CD1c-positive myeloid dendritic cell (primary cell): ENCODE results near the gene MTNR1B.

ENCODE experiments used
- DNase-seq: peaks from one replicate; pipeline ENCODE4 v3.0.0-alpha.2; 2016; ENCODE audit errors: extremely low spot score

Gene MTNR1B

GRCh38 chr11:92978271-92979111 lies 9.0 kb downstream of the MTNR1B start:
- DNase-seq = no peak

GRCh38 chr11:92979176-92979575 lies 9.7 kb downstream of the MTNR1B start:
- no peak for DNase-seq

DNA sequence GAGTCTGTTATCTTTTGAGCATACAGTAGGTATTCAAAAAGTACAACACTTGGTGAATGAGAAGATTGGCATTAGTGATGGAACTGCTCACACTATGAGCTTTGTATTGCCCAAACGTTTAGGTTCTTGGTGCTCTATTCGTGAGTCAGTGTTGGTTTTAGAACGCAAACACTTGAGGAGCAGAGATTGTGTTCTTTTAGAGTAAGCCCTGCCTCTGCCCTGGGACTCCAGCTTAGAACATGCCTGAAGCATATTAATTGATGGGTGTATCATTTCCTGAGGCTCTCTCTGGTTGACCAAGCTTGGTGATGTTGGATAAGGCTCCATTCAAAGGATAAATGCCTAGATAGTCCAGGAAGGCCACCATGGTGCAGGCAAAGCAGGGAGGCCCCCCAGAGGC lies 10.9 kb downstream of the MTNR1B start:
- DNase-seq = no peak

GRCh38 chr11:92981508-92982043 lies 12.1 kb downstream of the MTNR1B start:
- DNase-seq = no peak

DNA sequence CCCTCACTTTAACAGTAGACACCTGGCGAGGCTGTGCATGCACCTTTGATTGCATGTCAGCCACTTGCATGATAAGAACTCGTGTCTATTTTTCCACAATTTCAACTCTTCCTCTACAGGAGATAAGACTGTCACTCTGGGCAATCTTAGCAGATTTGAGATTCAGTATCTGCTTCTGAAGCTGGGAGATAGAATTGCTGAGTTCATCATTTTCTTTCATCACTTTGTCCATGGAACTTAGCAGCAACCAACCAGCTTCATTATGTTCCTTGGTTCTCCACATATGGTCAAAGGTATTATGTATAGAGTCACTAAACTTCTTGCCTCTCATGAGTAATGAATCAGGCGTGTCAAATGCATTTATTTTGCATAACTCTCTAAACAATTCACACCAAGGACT lies 17.1 kb downstream of the MTNR1B start:
- no peak for DNase-seq

DNA sequence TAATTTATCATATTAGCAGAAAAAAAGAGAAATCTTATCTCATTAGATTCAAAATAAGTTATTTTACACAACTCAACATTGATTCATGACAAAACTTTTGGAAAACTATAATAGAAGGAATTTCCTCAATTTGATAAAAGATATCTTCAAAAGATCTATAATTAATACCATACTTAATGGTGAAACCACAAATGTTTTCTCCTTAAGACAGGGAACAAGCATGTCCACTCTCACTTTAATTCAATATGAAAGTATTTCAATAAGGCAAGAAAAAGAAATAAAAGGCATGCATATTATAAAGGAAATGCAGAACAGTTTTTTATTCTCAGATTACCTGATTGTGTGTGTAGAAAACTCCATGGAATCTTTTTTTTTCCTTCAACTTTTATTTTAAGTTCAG lies 23.6 kb downstream of the MTNR1B start:
- no peak for DNase-seq

DNA sequence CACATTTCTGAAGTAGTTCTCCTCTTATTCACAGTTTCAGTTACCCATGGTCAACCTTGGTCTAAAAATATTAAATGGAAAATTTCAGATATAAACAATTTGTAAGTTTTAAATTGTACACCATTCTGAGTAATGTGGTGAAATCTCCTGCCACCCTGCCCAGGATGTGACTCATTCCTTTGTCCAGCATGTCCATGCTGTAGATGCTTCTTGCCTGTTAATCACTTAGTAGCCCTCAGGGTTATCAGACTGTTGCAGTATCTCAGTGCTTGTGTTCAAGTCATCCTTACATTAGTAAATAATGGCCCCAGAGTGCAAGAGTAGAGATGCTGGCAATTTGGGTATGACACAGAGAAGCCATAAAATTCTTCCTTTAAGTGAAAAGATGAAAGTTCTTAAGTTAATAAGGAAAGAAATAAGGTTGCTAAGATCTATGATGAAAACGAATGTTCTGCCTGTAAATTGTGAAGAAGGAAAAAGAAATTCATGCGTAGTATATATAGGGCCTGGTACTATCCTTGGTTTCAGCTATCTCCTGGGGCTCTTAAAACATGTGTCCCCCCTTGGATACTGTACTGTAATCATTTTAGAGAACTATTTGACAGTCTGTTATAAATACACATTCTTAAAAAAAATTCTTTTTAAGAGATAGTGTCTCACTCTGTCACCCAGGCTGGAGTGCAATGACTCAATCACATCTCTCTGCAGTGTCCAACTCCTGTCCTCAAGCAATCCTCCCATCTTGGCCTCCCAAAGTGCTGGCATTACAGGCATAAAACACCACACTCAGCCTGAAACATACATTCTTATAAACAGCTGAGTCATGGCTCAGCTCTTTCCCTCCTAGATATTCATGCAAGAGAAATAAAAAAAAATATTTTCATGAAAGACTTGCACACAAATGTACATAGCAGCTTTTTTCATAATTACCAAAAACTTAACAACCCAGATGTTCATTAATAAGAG lies 31.3 kb downstream of the MTNR1B start:
- DNase-seq = no peak

GRCh38 chr11:93001806-93002205 lies 32.4 kb downstream of the MTNR1B start:
- no peak for DNase-seq

- DNase-seq = no peak
These were observed 32.9 kb downstream of the MTNR1B start for GRCh38 chr11:93002380-93002779.

DNA sequence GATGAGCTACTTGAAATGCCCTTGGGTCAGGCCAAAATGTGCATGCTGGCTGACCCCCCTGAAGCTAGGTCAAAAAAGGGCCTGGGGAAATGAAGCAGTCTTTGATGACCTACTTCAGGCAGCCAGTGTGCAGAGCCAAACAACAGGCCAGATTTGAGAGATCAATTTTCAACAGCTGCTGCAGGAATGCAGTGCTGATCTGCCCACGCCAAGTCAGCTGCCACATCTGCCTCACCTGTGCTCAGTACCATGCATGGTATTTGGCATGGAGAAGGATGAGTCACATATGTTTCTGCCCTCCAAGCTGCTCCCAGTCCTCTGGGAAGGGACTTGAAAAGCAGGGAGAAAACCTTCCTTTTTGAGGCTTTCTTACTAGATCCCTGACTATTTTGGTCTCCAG lies 35.8 kb downstream of the MTNR1B start:
- no peak for DNase-seq

DNA sequence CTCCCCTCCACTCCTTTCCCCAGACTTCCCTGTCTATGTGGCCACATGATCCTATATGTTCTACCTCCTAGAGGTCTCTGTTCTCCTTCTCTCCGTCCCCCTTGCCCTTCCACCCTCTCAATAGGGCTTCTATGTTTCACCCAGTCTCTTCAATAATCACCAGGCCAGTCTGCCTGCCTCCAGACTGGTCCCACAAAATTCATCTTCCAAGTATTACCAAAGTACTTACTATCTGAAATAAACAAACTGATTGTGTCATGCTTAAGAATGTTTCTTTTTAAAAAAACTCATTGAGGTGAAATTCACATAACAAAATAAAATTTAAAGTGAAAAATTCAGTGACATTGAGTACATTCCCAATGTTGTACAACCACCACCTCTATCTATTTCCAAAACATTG lies 44.2 kb downstream of the MTNR1B start:
- no peak for DNase-seq

DNA sequence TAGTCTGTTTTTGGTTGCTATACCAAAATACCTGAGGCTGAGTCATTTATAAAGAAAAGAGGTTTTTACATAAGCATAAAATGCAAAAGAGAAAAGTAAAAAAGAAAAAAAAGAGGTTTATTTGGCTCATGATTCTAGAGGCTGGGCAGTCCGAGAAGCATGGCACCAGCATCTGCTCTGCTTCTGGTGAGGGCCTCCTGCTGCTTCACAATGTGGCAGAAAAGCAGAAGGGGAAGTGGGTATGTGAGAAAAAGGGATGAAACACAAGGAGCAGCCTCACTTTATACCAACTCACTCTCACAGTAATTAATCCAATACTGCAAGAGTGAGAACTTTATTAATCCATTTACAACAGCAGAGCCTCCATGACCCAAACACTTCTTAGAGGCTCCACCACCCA lies 47.1 kb downstream of the MTNR1B start:
- DNase-seq = no peak

DNA sequence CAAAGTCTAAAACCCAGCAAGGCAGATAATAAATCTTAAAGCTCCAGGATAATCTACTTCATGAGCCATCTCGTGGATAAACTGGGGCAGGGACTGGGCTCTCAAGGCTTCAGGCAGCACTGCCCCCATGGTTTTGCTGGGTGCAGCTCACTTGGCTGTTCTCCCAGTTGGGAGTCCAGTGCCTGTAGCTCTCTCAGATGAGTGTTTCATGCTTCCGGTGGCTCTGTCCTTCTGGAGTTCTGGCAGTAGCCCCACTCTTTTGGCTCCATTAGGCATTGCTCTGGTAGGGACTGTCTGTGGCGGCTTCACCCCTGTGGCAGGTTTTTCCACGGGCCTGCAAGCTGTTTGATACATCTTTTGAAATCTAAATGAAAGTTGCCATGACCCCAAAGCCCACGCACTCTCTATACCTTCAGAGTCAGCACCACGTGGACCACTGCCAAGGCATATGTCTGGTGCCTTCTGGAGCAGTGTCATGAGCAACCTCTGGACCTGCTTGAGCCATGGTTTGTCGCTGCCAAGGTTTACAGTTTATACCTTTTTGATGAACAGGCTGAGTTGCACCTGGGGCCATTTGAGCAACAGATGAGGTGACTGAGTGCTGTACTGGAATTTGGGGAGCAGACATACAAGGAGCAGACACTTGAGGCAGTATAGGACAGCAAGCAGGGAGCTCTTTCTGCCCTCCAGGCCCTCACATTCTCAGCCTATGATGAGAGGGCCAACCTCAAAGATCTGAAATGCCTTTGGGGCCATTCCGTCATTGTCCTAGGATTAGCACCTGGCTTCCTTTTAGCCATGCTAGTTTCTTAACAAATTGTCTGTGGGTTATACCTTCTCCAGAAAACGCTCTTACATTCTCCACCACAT lies 48.6 kb downstream of the MTNR1B start:
- no peak for DNase-seq

GRCh38 chr11:93020248-93021046 lies 51.0 kb downstream of the MTNR1B start:
- DNase-seq = no peak

DNA sequence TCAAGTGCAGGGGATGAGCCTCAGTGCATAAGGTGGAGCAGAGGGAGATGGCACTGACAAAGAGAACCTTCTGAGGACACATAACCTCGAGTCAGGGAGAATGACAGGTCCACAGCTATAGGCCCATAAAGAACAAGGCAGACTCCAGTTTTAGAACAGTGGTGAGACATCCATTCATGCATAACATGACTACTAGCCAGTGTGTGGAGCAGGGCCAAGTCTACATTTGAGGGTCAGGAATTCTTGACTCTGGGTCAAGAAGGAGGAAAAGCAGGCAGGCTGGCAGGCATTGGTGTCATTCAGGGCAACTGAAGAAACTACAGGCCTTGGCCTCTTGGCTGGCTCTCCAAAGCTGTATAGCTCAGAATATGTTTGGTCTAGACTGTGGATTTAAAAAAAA lies 54.9 kb downstream of the MTNR1B start:
- DNase-seq = no peak

DNA sequence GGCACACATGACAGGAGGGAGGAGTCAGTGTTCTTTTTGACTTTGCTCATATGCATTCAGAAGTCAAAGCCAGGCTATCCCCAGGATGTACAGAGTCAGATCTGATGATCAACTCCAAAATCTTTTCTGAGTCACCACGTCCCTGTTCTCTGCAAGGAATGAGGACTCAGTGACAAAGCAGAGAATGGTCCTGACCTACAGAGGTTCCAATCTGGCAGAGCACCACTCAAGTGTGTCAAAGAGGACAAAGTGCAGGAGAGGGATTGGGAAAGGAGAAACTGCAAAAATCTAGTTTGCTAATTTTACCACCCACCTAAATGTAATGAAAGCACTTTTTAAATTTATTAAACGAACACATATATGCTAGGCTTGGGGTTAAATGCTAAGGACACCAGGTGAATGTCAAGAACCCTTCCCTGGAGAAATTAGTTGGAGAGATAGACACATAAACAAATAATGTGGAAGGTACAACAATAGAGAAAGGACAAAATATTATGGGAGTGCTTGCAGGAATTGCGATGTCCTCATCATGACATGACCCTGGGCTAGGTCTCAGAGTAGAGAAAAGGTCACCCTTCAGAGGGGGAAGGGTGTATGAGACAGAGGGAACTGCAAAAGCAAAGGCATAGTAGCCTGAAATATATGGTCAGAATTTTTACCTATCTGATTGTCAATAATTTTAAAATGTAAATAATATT lies 56.3 kb downstream of the MTNR1B start:
- no peak for DNase-seq

DNA sequence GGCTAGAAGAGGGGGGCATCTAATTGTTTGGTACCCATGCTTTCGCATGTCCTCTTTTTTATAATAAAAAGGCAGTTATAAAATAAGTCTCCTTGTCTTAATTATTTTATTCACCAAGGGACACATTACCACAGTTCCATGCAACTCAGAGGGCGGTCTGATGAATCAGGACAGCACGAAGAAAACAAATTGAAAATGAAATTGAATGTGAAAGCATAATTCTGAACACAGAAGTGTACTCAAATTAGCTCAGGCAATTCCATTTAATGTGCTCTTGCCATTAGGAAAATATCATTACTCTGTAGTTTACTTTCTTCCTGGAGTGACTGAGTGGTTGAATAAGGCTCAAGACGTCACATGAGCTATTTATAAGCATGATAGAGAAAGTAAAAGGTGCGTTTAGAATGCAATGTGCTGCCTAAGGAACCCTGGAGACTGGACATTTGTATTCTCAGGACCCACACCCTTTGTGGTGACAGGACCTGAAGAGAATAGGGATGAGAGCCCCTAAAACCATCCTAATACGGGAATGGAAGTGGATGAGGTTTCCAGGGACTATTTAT lies 59.6 kb downstream of the MTNR1B start:
- no peak for DNase-seq

DNA sequence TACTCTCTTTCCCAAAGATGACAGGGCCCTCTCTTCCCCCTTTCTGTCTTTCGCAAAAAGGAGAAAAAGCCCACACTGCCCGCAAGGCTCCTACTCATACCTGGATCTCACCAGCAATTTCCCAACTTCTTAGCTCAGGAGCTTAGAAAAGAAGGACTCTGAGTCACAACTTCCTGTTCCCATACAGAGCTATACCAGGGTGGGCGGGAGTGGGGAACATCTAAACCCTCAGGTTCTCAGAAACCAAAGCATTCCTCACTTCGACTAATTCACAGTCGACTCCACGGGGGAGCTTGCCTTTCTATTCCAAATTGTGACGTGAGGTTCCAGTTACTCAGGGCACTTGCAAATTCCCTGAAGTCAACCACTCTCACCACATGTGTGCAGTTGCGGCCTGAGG lies 61.9 kb downstream of the MTNR1B start:
- DNase-seq = no peak
